Measurements from ENCODE around the gene ADGRB2.
A peak's percentile ranks its signal among the peaks of the same experiment; 100 is the strongest.

Gene ADGRB2

DNA sequence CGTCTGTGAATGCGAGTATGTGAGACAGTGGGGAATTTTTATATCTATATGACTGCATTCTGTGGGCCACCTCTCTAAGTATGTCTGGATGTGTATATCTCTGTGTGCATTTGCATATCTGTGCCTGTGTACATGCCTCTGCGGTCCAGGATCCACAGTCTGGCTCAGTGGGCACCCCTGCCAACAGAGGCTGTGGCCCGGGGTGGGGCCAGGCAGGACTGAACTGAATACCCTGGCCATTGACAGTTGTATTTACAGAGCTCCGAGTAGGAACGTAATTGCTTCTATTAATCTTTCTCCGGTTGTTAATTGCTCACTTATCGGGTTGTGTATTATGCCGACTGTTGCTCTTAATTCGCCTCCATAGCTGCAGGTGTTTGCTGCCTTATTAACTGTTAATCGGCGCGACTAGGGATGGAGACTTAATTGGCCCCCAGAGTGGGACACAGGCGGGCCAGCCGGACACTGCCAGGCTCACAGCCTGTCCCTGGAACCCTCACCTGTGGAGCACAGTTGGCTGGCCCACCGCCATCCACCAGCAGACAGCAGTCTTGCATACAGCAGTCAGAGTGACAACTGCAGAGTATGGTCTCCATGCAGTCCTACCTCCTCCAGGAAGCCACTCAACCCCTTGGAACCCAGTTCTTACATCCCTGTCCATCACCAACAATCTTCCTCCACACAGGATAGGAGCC lies 22.4 kb upstream of the ADGRB2 start:
- no peaks in the 10 kb centered on the region for H3K27me3 ChIP-seq
- TF ChIP-seq CTCF (IDR thresholded peaks at IDR 0.05; ENCODE audit: low read depth, low read length) = no peak
- DNase-seq = no peak
- no peaks in the 10 kb centered on the region for H3K36me3 ChIP-seq
- no peaks in the 10 kb centered on the region for H3K9me3 ChIP-seq
- H3K4me1 ChIP-seq = peaks cover 35% of the 10 kb centered on the region
- no peak overlapping the region for H3K4me3 ChIP-seq (ENCODE audit: low read depth, low read length)

GRCh38 chr1:31785947-31786290 lies 21.8 kb upstream of the ADGRB2 start:
- H3K4me1 ChIP-seq = peaks cover 37% of the 10 kb centered on the region
- no peak for TF ChIP-seq CTCF (IDR thresholded peaks at IDR 0.05; ENCODE audit: low read depth, low read length)
- H3K9me3 ChIP-seq = no peaks in the 10 kb centered on the region
- no peaks in the 10 kb centered on the region for H3K27me3 ChIP-seq
- no peaks in the 10 kb centered on the region for H3K36me3 ChIP-seq
- H3K4me3 ChIP-seq (ENCODE audit: low read depth, low read length) = no peak overlapping the region
- no peak for DNase-seq

- peak; percentile 67 for DNase-seq
- H3K36me3 ChIP-seq = no peaks in the 10 kb centered on the region
- no peaks in the 10 kb centered on the region for H3K9me3 ChIP-seq
- H3K27me3 ChIP-seq = no peaks in the 10 kb centered on the region
- no peak overlapping the region for H3K4me3 ChIP-seq (ENCODE audit: low read depth, low read length)
- TF ChIP-seq CTCF (IDR thresholded peaks at IDR 0.05; ENCODE audit: low read depth, low read length) = no peak
- H3K4me1 ChIP-seq = peaks cover 42% of the 10 kb centered on the region
These were observed 21.1 kb upstream of the ADGRB2 start for GRCh38 chr1:31785020-31785946.

DNA sequence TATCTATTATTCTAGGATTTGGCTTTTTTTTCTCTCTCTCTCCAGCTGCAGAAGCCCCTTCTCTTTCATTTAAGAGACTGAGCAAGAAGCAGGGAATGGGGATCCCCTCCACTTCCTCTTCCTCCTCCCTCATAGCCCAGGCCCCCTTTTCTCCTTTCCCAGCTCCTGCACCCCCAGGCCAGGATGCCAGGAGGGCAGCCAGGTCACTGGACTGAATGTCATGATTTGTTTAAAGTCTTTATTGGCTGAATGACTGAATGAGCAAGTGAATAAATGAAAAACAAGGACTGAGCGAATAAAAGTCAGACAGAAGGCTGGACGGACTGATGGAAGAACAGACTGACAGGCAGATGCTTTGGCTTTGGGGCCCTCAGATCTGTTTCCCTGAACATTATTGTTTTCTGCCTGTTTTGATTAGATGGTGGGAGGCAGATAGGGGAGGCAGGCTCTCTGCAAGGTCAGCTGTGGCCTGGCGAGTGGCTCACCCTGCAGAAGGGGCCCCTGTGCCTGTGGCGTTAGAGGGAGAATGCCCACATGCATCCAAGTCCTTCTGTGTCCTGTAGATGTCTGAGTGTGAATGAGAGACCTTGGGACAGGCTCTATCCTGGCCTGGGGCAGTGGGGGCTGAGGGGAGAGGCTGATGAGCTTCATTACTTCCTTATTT lies 20.3 kb upstream of the ADGRB2 start:
- no peak overlapping the region for H3K4me3 ChIP-seq (ENCODE audit: low read depth, low read length)
- no peak for DNase-seq
- H3K4me1 ChIP-seq = peaks cover 42% of the 10 kb centered on the region

GRCh38 chr1:31783846-31784245 lies 19.7 kb upstream of the ADGRB2 start:
- Histone ChIP-seq H3K27me3 (no peaks in the 10 kb centered on the region), H3K9me3 (no peaks in the 10 kb centered on the region), H3K4me3 (ENCODE audit: low read depth, low read length) (no peak overlapping the region), H3K36me3 (no peaks in the 10 kb centered on the region), H3K4me1 (peaks cover 40% of the 10 kb centered on the region)
- TF ChIP-seq CTCF (IDR thresholded peaks at IDR 0.05; ENCODE audit: low read depth, low read length) = no peak
- DNase-seq = no peak

More for the DNA sequence above, 20.3 kb upstream of the ADGRB2 start:
- no peak for TF ChIP-seq CTCF (IDR thresholded peaks at IDR 0.05; ENCODE audit: low read depth, low read length)
- H3K36me3 ChIP-seq = no peaks in the 10 kb centered on the region
- no peaks in the 10 kb centered on the region for H3K9me3 ChIP-seq
- H3K27me3 ChIP-seq = no peaks in the 10 kb centered on the region
